Right forelimb (tissue), 1 donor: ENCODE results near the gene HPN.
"Not testable (repeated sequence)": the region's sequence is repeated elsewhere in the genome, so short reads cannot be mapped to it uniquely, and the experiment has no call there.

Experiments used
- DNase-seq: peaks from one replicate; pipeline ENCODE4 v3.0.0-alpha.2; 2018

The HPN gene

GRCh38 chr19:35041548-35042055 lies at the start of gene HPN:
HPN (plus strand) TSS chr19:35041721; CDS start chr19:35042507, 786 bp downstream.
- no peak for DNase-seq

GRCh38 chr19:34992582-34992981 lies 48.9 kb upstream of the HPN start:
- DNase-seq = not testable (repeated sequence)

GRCh38 chr19:34994286-34994642 lies 47.3 kb upstream of the HPN start:
- DNase-seq = no peak

- no peak for DNase-seq
These were observed 46.6 kb upstream of the HPN start for GRCh38 chr19:34994643-34995541.

- no peak for DNase-seq
These were observed 46.0 kb upstream of the HPN start for GRCh38 chr19:34995551-34995950.

GRCh38 chr19:34997071-34997617 lies 44.4 kb upstream of the HPN start:
- DNase-seq = no peak

GRCh38 chr19:34998224-34998623 lies 43.3 kb upstream of the HPN start:
- DNase-seq = not testable (repeated sequence)

GRCh38 chr19:34998777-34999497 lies 42.6 kb upstream of the HPN start:
- no peak for DNase-seq

- peak; percentile 92 for DNase-seq
These were observed 41.8 kb upstream of the HPN start, which contains the start of gene GRAMD1A for GRCh38 chr19:34999498-35000337. GRAMD1A (plus strand) TSS chr19:35000323; CDS start chr19:35000479, 156 bp downstream.

- DNase-seq = no peak
These were observed 41.2 kb upstream of the HPN start for GRCh38 chr19:35000338-35000646.

- peak; percentile 64 for DNase-seq
These were observed 40.6 kb upstream of the HPN start for GRCh38 chr19:35000647-35001501.

GRCh38 chr19:35002037-35002535 lies 39.4 kb upstream of the HPN start:
- DNase-seq = no peak

- no peak for DNase-seq
These were observed 36.8 kb upstream of the HPN start for GRCh38 chr19:35004517-35005255.

- DNase-seq = no peak
These were observed 36.1 kb upstream of the HPN start for GRCh38 chr19:35005256-35005977.

- not testable (repeated sequence) for DNase-seq
These were observed 35.5 kb upstream of the HPN start for GRCh38 chr19:35006007-35006341.

GRCh38 chr19:35006342-35006998 lies 35.1 kb upstream of the HPN start:
- no peak for DNase-seq

GRCh38 chr19:35006999-35007365 lies 34.5 kb upstream of the HPN start:
- DNase-seq = no peak

- not testable (repeated sequence) for DNase-seq
These were observed 34.1 kb upstream of the HPN start for GRCh38 chr19:35007427-35007826.

- DNase-seq = no peak
These were observed 32.6 kb upstream of the HPN start for GRCh38 chr19:35008891-35009341.
